ENCODE data around the gene PCNT. TPM values are rescaled to one million over a fixed set of nuclear protein-coding genes. Genes with fewer than 3 reads are reported as not detected.

Gene PCNT
- total RNA-seq, 1 experiment from 2014 or later = 39.6 TPM

DNA sequence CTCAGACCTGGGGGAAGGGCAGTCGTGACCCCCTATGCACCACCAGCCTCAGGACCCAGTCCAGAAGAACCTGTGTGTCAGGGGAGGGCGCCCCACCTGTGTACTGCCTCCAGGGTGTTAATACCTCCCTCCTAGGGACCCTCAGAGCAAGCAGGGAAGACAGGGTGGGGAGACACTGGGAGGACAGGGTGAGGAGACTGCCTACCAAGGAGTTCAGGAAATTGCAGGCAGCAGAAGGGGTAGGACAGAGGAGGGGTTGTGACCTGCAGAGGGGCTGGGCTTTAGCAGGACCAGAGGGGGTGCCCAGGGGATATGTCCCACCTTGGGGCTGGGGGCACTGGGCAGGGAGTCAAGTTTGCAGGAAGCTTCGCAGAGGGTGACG is 5.5 kb upstream of the PCNT start:
- Histone ChIP-seq H3K9ac (ENCODE audit: extremely low read depth, insufficient read length, low read length) (no peak overlapping the region), H3K27ac (ENCODE audit: insufficient read length, low read depth, low read length) (no peak overlapping the region), H3K4ac (ENCODE audit: low read depth, low read length) (no peak overlapping the region), H3K9me3 (ENCODE audit: control insufficient read depth, low read depth, low read length) (no peaks in the 10 kb centered on the region), H3K79me2 (ENCODE audit: insufficient read depth, low read length) (peaks cover 13% of the 10 kb centered on the region; the same call in 1 of the 2 replicates), H3K4me2 (ENCODE audit: insufficient read depth, insufficient read length, low read length) (no peak overlapping the region), H4K91ac (ENCODE audit: insufficient read length, low read depth, low read length) (no peak overlapping the region), H2AK5ac (ENCODE audit: insufficient read length, low read length) (no peak overlapping the region), H3K18ac (ENCODE audit: insufficient read length, low read depth, low read length) (peak overlapping the region; percentile 30), H3K56ac (ENCODE audit: insufficient read length, low read depth, low read length) (no peak overlapping the region), H2BK120ac (ENCODE audit: low read depth, low read length, poor library complexity, severe bottlenecking) (no peak overlapping the region), H4K5ac (ENCODE audit: insufficient read length, low read depth, low read length) (no peak overlapping the region), H3K4me1 (ENCODE audit: insufficient read depth, low read length) (peaks cover 7% of the 10 kb centered on the region; the same call in 1 of the 2 replicates), H2BK15ac (ENCODE audit: low read depth, low read length) (no peak overlapping the region), H3K23me2 (ENCODE audit: insufficient read length, low read depth, low read length, poor library complexity, severe bottlenecking) (peaks cover 14% of the 10 kb centered on the region), H4K20me1 (ENCODE audit: control insufficient read depth, insufficient read depth, insufficient read length) (no peaks in the 10 kb centered on the region), H3K14ac (ENCODE audit: insufficient read depth, low read length) (peak overlapping the region; percentile 30), H3K79me1 (ENCODE audit: insufficient read depth, low read depth, low read length, poor library complexity, severe bottlenecking) (peaks cover 2% of the 10 kb centered on the region), H2AFZ (ENCODE audit: low read length) (no peak overlapping the region), H3K23ac (ENCODE audit: insufficient read length, low read depth, low read length) (no peak overlapping the region), H4K8ac (replicated peaks; ENCODE audit: insufficient read length, low read depth, low read length) (no peak overlapping the region), H3K27me3 (ENCODE audit: insufficient read depth, low read length) (no peaks in the 10 kb centered on the region), H2BK12ac (ENCODE audit: insufficient read length, low read depth, low read length) (no peak overlapping the region), H2BK20ac (ENCODE audit: low read depth, low read length, poor library complexity, severe bottlenecking) (no peak overlapping the region), H2BK5ac (ENCODE audit: insufficient read length, low read length) (no peak overlapping the region), H3T11ph (ENCODE audit: low read length) (no peak overlapping the region)
- DNase-seq = no peak
- no CpG with 5 or more reads among the region's 4 CpGs for WGBS (ENCODE audit: extremely low coverage, insufficient read length, low lambda C conversion rate)
- no peaks in the 10 kb centered on the region for H3K27me3 Mint-ChIP-seq (ENCODE audit: low read depth)
- peaks cover 22 to 30% (median 28%) of the 10 kb centered on the region in 3 experiments for H3K36me3 Mint-ChIP-seq (ENCODE audit: insufficient read depth in 1 of 3, low read depth in 3 of 3)
- H3K4me3 Mint-ChIP-seq = peak overlapping the region in 1 of 2 experiments; percentile 23; a peak in 1 of 5 replicates
- no peaks in the 10 kb centered on the region for H3K9me3 Mint-ChIP-seq
- peaks cover 32 to 34% of the 10 kb centered on the region in 2 experiments for H3K4me1 Mint-ChIP-seq
- TF ChIP-seq, protein P1, sequence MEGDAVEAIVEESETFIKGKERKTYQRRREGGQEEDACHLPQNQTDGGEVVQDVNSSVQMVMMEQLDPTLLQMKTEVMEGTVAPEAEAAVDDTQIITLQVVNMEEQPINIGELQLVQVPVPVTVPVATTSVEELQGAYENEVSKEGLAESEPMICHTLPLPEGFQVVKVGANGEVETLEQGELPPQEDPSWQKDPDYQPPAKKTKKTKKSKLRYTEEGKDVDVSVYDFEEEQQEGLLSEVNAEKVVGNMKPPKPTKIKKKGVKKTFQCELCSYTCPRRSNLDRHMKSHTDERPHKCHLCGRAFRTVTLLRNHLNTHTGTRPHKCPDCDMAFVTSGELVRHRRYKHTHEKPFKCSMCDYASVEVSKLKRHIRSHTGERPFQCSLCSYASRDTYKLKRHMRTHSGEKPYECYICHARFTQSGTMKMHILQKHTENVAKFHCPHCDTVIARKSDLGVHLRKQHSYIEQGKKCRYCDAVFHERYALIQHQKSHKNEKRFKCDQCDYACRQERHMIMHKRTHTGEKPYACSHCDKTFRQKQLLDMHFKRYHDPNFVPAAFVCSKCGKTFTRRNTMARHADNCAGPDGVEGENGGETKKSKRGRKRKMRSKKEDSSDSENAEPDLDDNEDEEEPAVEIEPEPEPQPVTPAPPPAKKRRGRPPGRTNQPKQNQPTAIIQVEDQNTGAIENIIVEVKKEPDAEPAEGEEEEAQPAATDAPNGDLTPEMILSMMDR (conservative IDR thresholded peaks at IDR 0.05) = no peak
- peak overlapping the region in 2 of 3 experiments; percentile 32 to 53; a peak in 2 of 7 replicates for H3K27ac Mint-ChIP-seq

Measured in H9 (cell line).